Measurements from ENCODE around the gene CIC. TPM values are rescaled to one million over a fixed set of nuclear protein-coding genes. Genes with fewer than 3 reads are reported as not detected.
"Not testable (repeated sequence)": the region's sequence is repeated elsewhere in the genome, so short reads cannot be mapped to it uniquely, and the experiment has no call there.

CIC gene
- total RNA-seq, 1 experiment from 2014 or later = 54.0 TPM

DNA sequence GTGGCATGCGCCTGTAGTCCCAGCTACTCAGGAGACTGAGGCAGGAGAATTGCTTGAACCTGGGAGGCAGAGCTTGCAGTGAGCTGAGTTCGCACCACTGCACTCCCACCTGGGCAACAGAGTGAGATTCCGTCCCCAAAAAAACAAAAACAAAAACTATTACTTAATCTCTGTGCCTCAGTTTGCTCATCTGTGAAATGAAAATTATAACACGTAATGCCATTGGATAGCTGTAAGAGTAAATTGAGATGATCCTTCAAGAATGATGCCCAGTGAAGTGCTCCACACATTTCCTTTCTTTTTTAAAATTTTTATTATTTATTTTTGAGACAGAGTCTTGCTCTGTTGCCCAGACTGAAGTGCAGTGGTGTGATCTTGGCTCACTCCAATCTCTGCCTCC is 70.9 kb downstream of the CIC start:
- not testable (repeated sequence) for H3T11ph ChIP-seq (ENCODE audit: low read length); H3K4ac ChIP-seq (ENCODE audit: low read depth, low read length); H2BK15ac ChIP-seq (ENCODE audit: low read depth, low read length); H4K20me1 ChIP-seq (ENCODE audit: control insufficient read depth, insufficient read depth, insufficient read length); H4K91ac ChIP-seq (ENCODE audit: insufficient read length, low read depth, low read length); H3K79me1 ChIP-seq (ENCODE audit: insufficient read depth, low read depth, low read length, poor library complexity, severe bottlenecking); H2BK5ac ChIP-seq (ENCODE audit: insufficient read length, low read length); H3K18ac ChIP-seq (ENCODE audit: insufficient read length, low read depth, low read length); H4K8ac ChIP-seq (replicated peaks; ENCODE audit: insufficient read length, low read depth, low read length); H2AFZ ChIP-seq (ENCODE audit: low read length); DNase-seq; H3K27ac Mint-ChIP-seq; H3K4me1 ChIP-seq (ENCODE audit: insufficient read depth, low read length); H3K79me2 ChIP-seq (ENCODE audit: insufficient read depth, low read length); H3K4me1 Mint-ChIP-seq; H2BK12ac ChIP-seq (ENCODE audit: insufficient read length, low read depth, low read length); H3K9ac ChIP-seq (ENCODE audit: extremely low read depth, insufficient read length, low read length); H3K27ac ChIP-seq (ENCODE audit: insufficient read length, low read depth, low read length); H3K23me2 ChIP-seq (ENCODE audit: insufficient read length, low read depth, low read length, poor library complexity, severe bottlenecking); H3K23ac ChIP-seq (ENCODE audit: insufficient read length, low read depth, low read length); H3K9me3 ChIP-seq (ENCODE audit: control insufficient read depth, low read depth, low read length); H3K9me3 Mint-ChIP-seq; H3K14ac ChIP-seq (ENCODE audit: insufficient read depth, low read length); H3K4me2 ChIP-seq (ENCODE audit: insufficient read depth, insufficient read length, low read length); H2AK5ac ChIP-seq (ENCODE audit: insufficient read length, low read length); H3K56ac ChIP-seq (ENCODE audit: insufficient read length, low read depth, low read length); H4K5ac ChIP-seq (ENCODE audit: insufficient read length, low read depth, low read length); H2BK20ac ChIP-seq (ENCODE audit: low read depth, low read length, poor library complexity, severe bottlenecking); H2BK120ac ChIP-seq (ENCODE audit: low read depth, low read length, poor library complexity, severe bottlenecking); H3K4me3 Mint-ChIP-seq; H3K27me3 Mint-ChIP-seq (ENCODE audit: low read depth); H3K27me3 ChIP-seq (ENCODE audit: insufficient read depth, low read length)
- peaks cover 4 to 26% (median 13%) of the 10 kb centered on the region in 3 experiments; a peak in 5 of 7 replicates for H3K36me3 Mint-ChIP-seq (ENCODE audit: insufficient read depth in 1 of 3, low read depth in 3 of 3)
- no CpG with 5 or more reads among the region's 4 CpGs for WGBS (ENCODE audit: extremely low coverage, insufficient read length, low lambda C conversion rate)
